Measurements from ENCODE around the gene GALNT5.
"Not testable (repeated sequence)": the region's sequence is repeated elsewhere in the genome, so short reads cannot be mapped to it uniquely, and the experiment has no call there.

The GALNT5 gene, protein sequence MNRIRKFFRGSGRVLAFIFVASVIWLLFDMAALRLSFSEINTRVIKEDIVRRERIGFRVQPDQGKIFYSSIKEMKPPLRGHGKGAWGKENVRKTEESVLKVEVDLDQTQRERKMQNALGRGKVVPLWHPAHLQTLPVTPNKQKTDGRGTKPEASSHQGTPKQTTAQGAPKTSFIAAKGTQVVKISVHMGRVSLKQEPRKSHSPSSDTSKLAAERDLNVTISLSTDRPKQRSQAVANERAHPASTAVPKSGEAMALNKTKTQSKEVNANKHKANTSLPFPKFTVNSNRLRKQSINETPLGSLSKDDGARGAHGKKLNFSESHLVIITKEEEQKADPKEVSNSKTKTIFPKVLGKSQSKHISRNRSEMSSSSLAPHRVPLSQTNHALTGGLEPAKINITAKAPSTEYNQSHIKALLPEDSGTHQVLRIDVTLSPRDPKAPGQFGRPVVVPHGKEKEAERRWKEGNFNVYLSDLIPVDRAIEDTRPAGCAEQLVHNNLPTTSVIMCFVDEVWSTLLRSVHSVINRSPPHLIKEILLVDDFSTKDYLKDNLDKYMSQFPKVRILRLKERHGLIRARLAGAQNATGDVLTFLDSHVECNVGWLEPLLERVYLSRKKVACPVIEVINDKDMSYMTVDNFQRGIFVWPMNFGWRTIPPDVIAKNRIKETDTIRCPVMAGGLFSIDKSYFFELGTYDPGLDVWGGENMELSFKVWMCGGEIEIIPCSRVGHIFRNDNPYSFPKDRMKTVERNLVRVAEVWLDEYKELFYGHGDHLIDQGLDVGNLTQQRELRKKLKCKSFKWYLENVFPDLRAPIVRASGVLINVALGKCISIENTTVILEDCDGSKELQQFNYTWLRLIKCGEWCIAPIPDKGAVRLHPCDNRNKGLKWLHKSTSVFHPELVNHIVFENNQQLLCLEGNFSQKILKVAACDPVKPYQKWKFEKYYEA

DNA sequence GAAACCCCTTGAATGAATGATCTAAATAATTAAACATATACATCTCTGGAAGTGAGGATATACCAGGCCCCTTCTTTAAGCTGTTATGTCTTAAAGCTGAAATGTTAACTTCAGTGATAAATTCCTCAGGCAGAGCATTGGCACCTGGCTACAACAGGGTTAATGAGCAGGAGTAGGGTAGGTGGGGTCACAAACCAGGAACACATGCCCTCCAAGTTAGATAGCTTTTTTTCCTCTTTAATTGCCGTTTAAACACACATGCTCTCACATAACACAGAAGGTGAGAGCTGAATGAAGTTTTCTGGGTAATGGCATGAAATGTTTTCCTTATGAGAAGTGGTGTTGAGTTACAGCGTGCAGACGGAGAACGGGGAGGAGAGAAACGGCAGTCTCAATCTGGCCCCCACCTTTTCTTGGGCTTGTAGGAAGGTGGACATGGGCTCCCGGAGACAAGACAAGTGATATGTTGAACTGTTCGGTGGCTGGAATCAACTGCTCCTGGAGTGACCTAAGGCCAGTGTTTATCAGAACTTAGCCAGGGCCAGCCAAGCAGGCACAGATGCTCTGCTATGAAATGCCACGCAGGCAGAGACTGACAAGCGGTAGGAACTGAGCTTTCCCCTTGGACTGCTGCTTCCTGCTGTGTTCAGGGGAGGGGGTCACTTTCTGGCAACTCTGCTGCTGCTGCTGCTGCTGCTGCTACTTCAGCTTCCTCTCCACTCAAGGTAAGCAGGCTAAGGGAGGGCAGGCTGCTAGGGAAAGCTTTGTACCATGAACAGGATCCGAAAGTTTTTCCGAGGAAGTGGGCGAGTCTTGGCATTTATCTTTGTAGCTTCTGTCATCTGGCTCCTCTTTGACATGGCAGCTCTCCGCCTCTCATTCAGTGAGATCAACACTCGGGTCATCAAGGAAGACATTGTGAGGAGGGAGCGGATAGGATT, at the start of gene GALNT5:
GALNT5 (plus strand) TSS at position 394 of the 941 bp plus-strand sequence; CDS start at position 772, 378 bp downstream.
- DNase-seq, result no peak

DNA sequence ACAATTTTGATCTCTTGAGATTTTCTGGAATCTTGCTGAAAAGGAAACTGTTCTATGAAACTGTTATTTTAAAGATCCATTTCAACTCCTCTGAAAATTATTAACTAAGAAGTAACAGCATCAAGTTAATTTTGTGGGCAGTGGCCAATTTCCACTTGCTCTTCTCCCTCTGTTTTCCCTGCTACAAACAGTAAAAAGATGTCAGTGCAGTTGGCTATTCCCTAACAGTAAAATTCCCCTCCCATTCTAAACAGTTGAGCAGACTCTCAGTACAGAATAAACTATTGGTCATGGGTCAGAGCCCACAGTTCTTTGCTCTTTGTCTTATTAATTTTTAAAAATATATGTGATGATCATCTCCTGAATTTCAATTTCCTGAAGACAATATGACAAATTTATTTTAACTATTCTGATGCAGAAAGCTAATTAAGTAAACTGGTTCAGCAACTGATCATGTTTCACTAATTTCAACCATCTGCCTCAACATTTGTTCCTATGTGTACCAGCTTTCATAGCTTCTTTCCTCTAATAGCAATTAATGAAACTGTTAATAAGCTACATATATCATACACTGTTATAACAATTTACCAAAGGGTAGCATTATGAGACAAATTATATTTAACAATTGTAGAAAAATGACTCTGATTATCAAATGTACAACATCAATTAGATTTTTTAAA, 41.1 kb upstream of the GALNT5 start:
- no peak for DNase-seq

DNA sequence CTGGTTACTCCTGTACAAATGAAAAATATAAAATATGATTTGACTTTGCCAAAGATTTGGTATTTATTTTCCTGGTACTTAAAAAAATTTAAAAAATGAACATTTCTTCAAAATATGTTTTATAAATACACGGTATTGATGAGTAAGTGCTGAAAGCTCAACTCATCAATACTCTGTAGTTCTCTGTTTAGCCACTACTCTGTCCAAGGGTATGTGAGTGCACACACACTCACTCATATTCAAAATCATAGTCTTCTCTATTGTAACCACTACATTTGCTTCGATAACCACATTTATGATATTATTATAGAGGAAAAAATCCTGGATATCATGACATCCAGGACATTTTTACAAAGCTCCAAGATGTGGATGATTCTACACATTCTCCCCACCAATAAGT, 40.1 kb upstream of the GALNT5 start:
- DNase-seq, result no peak

DNA sequence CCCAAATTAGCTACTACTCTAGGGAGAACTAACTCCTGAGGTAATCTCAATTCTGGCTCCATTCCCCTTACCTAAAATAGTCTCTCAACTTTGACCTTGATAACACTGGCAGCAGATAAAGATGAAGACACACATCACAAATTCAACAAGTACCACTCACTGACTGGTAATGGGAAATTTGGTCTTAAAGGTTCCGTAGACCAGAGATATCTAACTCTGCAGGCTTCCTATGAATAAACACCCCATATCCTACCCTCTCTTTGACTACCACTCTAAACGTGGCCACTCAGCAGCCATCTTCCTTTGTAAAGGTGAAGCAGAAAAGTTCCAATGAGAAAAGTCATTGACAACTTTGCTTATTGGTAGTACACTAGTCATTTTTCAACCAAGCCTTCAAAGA, 38.6 kb upstream of the GALNT5 start:
- no peak for DNase-seq

DNA sequence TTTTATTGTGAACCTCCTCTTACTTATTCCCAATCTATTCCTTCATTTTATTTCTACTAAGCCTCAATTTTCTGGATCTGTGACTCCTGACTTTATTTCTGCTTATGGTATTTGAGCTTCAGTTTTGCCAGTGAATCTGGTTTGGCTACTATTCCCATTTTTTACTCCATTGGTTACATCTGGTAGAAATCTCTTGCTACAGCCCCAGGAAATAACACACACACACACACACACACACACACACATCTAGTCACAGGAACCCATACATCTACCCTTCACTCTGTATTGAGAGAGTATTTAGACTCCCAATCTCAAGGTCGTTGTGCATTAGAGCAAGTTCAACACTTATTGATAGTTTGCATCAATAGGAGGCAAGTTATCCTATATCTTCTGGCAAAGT, 37.0 kb upstream of the GALNT5 start:
- DNase-seq, result no peak

DNA sequence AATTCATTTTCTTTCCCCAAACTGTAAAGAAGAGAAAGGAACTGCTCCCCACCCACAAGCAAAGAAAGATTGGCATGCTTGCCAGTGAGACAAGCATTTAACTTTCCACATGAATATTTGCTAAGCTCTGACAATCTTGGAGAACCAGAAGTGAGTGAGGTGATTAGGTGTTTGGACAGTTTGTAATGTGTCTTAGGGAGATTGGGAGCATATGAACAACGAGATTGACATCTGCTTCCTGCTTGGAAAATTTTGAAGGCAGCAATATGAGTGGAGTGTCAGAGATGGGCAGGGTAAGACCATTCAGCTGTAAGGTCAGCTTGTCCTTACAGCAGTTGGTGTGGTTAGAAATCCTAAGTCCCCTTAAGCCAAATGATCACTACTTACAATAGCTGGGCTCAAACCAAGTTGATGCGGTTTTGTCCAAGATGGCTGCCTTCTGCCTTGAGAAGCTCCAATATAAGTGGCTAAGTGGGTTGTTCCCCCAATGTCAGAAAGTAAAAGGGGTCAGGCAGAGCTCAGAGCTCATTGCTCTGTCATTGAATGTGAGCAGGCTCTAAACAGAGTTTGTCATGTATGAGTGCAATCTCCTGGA, 36.0 kb upstream of the GALNT5 start:
- DNase-seq, result no peak

DNA sequence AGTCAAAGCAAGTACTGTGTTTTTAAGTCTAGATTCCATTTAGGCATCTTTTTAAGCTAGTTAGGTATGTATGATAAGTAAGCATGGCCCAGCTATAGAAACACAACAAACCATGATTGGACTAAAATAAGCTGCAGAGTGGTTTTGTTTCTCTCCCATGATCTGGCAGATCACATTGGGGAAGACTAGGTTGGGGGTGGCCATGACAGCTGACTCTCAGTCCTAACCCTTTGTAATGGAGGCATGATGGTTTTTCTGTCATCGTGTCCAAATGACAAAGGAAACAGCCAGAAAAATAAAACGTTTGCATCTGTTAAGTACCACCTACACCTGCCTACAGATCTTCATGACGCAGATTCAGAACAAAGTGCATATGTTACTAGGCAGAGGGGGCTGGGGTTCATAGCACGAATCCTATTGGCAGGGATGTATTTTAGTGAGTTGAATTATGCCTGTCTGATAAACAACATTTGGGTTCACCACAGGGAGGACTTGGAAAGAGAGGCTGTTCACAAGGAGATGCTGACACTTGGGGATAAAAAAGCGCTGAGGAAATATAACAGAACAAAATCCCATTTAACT, 33.8 kb upstream of the GALNT5 start:
- no peak for DNase-seq

DNA sequence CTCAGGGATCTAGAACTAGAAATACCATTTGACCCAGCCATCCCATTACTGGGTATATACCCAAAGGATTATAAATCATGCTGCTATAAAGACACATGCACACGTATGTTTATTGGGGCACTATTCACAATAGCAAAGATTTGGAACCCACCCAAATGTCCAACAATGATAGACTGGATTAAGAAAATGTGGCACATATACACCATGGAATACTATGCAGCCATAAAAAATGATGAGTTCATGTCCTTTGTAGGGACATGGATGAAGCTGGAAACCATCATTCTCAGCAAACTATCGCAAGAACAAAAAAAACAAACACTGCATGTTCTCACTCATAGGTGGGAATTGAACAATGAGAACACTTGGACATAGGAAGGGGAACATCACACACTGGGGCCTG, 33.1 kb upstream of the GALNT5 start:
- DNase-seq, result not testable (repeated sequence)

DNA sequence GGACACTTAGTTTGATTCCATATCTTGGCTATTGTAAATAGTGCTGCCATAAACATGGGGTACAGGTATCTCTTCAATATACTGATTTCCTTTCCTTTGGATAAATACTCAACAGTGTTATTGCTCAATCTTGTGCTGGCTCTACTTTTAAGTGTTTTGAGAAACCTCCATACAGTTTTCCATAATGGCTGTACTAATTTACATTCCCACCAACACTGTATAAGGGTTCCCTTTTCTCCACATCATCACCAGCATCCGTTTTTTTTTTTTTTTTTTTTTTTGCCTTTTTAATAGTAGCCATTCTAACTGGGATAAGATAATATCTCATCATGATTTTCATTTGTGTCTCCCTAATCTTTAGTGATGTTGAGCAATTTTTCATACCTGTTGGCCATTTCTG, 29.9 kb upstream of the GALNT5 start:
- DNase-seq, result no peak

DNA sequence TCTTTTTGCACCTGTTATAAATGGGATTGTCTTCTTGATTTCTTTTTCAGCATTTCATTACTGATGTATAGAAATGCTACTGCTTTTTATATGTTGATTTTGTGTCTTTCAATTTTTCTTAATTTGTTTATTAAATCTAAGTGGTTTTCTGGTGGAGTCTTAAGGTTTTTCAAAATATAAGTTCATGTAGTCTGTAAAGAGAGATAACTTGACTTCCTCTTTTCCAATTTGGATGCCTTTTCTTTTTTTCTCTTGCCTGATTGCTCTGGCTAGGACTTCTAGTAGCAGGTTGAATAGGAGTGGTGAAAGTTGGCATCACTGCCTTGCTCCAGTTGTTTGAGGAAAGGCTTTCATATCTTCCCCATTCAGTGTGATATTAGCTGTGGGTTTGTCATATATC, 28.6 kb upstream of the GALNT5 start:
- no peak for DNase-seq

DNA sequence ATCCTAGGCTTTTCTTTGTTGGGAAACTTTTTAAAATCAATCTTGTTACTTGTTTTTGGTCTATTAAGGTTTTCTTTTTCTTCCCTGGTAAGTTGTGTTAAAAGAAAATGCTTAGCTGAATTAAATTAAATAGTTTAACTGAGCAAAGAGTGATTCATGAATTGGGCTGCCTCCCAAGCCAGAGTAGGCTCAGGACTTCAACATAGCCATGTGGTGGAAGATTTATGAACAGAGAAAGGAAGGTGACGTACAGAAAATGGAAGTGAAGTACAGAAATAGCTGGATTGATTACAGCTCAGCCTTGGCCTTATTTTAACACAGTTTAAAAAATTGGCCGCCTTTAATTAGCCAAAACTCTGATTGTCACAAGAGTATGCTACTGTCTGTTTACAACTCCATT, 27.9 kb upstream of the GALNT5 start:
- DNase-seq, result no peak

DNA sequence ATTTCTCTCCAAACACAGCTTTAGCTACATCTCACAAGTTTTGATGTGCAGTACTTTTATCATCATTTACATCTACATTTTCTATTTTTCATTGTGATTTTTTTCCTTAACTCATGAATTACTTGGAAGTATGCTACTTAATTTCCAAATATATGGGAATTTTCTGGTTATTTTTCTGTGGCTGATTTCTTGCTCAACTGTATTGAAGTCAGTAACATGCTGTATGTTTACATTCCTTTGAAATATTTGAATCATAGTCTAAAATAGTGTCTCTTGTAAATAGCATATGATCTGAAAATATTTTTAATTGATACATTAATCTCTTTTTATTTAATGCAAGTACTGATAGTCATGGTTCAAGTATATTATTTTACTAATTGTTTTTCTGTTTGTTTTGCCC, 26.0 kb upstream of the GALNT5 start:
- no peak for DNase-seq

DNA sequence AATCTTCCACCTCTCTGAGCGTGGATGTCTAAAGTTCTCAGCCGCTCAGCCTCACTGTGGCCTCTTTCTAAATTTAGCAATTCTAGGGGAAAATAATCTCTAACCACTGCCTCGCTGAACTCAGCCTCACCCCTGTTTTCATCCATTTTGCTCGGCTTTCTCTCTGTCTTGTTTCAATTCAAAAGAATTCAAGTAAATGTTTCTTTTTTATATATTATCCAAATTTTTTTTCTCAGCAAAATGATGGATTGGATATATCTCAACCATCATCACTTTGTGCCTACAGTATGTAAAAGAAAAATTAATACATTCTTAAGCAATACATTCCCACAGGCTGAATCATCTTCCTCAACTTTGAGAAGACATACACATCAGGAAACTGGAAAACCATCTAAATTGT, 24.0 kb upstream of the GALNT5 start:
- DNase-seq, result no peak

DNA sequence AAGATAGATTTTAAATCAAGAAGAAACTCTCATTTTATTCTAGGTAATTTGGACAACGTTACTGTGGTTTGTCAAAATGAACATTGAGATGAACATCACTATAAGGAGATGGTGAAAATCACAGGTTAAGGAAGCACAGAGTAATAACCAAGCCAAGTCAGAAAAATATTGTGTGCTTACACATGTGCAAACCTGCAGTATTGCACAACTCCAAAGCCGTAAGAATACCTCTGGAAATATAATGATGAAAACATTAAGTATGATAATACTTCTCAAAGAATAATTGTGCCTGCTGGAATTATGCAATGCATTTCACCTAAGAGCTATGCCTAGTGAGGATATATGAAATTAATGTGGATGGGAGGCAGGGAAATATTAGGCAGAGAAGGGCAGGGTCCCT, 21.1 kb upstream of the GALNT5 start:
- no peak for DNase-seq

DNA sequence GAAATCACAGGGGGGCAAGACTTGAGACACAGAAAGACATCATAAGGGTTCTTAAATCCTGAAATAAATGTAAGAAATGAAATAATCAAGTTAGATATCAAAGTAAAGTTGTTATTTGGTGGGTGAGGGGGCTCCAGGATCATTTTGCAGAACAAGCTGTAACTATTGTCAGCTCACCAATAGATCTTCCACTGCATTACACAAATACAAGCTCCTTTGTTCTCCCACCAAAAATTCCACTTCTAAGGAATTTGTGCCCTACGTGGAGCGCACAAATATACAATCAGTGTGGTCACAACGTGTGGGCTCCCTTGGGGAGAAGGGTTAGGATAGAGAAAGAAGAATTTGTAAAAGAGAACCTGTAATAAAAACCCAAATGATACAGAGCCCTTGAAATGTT, 19.2 kb upstream of the GALNT5 start:
- no peak for DNase-seq

DNA sequence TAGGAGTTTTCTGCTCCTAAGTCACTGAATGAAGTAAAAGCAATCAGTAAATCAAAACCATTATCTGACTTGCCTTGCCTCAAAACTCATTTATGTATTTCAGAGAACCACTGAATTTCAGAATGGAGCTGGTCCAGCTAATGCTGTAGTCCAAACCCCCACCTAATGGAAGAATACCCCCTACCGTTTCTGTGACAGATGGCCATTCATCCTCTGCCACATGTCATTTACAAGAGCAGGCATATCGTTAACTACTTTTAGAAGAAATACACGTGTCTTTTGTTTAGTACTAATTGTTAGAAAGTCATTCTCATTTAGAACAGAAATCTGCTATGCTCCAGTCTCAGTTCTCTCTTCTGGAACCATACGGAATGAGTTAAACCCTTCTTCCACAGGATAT, 12.8 kb upstream of the GALNT5 start:
- no peak for DNase-seq

DNA sequence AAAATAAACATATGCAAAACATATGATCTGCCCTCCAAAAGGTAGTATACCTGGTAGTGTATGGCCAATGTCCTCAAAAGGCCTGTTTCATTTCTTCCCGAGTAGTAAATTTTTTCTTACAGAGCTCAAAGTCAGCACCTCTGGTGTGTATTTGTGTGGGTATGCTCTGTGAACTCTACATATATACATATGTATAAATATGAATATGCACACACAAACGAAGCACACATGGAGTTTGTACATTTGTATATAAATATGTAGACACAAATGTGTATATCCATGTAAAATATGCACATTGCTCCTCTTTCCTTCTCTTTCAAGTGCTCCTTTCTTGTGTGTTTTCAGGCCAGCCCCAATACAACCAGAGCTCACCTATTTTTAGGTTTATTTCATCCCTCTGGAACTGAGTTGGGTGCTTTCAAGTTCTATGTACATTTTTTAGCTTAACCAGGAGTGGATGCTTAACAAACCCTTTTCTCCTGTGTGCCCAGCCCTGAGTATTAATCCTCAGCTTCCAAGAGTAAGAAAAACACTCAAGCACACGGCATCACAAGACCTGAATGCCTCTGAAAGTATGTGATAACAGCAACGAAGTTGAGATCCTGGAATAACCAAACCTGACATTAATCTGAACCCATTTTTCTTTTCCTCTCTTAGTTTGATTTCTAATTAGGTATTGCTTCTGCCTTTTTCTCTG, 12.2 kb upstream of the GALNT5 start:
- no peak for DNase-seq

DNA sequence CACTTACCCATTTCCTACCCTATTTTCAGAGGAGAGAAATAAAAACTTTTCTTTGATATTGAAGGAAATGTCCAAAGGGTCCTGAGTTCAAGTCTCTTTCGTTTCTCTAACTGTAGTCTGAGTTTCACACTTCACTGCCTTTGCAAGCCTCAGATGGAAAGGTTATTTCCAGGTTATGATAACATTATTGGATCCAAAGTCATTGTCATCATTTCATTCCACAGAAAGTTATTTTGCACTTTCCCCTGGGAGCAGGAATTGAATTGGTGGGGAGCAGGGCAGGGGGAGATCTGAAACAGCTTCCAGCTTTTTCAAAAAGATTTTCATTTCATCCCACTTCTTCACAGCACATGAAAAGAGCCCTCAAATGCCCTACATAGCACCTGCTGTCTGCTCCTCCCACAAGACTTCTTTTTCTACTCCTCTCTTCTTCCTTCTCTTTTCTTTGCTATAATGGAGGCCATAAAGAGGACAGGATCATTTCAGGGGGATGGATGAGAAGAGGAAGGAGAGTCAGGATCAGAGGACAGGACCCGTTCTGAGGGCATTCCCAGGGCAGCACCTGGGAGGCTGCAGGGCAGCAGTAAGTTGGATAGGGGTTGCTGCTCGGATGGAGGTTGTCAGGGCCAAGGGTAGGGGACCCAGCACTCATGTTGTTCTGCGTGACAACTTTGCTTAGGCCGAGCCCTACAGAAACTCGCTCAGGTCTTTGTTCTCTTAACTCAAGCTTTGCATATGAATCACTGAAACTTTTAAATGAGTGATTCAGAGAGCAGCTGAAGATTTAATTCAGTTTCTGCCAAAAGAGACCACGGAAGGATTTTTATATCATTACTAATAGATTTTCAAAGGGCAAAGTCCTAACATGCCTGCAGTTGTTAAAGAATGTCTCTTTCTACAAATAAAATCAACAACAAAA, 11.4 kb upstream of the GALNT5 start:
- DNase-seq, result peak; percentile 11

DNA sequence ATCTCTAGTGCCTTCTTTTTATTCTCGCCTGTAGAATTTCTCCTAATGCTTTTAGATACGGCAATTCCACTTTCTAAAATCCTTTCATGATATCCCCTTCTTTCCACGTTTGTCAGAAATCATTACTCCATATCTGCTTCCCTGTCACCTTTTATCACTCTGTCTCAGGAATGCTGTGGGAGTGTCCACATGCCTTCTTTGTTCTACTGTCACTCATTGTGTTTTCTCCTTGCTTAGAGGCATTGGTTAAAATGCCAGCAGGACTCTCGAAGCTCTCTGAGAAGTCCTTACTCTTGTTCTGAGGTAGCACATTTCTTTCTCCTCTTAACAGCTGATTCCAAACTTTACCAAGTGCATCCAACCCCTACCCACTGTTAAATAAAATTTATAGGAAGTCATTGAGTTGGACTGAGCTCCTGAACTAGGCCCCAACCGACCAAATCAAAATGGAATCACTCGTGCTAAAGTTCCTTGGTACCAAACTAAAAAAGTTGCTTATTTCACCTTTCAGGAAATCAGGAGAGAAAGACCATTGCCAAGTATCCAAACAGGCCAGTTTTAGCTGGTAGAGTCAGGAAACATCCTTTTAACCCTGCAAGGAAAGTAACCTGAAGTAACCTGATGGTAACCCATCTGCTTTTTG, 10.6 kb upstream of the GALNT5 start:
- DNase-seq, result no peak

All from stimulated activated CD4-positive, alpha-beta T cell treated with anti-CD3 and anti-CD28 coated beads, Interleukin-12 subunit alpha, Interleukin-12 subunit beta, amount 100 ng/mL, for 4 hours (primary cell).